ENCODE results near the gene KCNH1. TPM values are rescaled to one million over a fixed set of nuclear protein-coding genes. Genes with fewer than 3 reads are reported as not detected.
"Not testable (repeated sequence)": the region's sequence is repeated elsewhere in the genome, so short reads cannot be mapped to it uniquely, and the experiment has no call there.

Gene KCNH1
- total and polyA plus RNA-seq, 9 of the 15 experiments (the other 6 are each of a cell fraction or from before 2014, with no cell fraction given), result not detected

- POLR2A ChIA-PET; H3K9me3 ChIP-seq (replicated peaks; ENCODE audit: control insufficient read depth, insufficient read depth, low read depth, low read length); H3K4me2 ChIP-seq (ENCODE audit: insufficient read depth, low read length); BruUV-seq (replicated peaks); H3K4me1 ChIP-seq (replicated peaks in 1 of 2; ENCODE audit: control insufficient read depth in 2 of 2, insufficient read depth in 2 of 2, low read length in 2 of 2); H3K4me3 ChIP-seq; H3K27me3 ChIP-seq (ENCODE audit: control insufficient read depth in 2 of 2, insufficient read depth in 2 of 2, low read length in 2 of 2); H3K79me2 ChIP-seq (ENCODE audit: control insufficient read depth, insufficient read depth, low read length); H3K9me1 ChIP-seq (ENCODE audit: control insufficient read depth, insufficient read depth, low read length); DNase-seq (ENCODE audit: extremely low read depth in 1 of 4, low spot score in 3 of 4); in situ Hi-C loops (cut with MboI); intact Hi-C loops (cut with micrococcal nuclease); H2AFZ ChIP-seq (ENCODE audit: low read depth, low read length); H3K27ac ChIP-seq (ENCODE audit: extremely low read depth, low read depth, low read length); H3K36me3 ChIP-seq (ENCODE audit: control insufficient read depth, insufficient read depth, low read length); ATAC-seq; FAIRE-seq; H3K9ac ChIP-seq (ENCODE audit: insufficient read depth in 1 of 2, low read depth in 2 of 2, low read length in 2 of 2); CTCF ChIA-PET (ENCODE audit: low intra/inter-chr PET ratio); H4K20me1 ChIP-seq (replicated peaks; ENCODE audit: control insufficient read depth, insufficient read depth, low read length): not testable (repeated sequence)
- no CpG with 5 or more reads among the region's 1 CpG for WGBS (ENCODE audit: insufficient coverage, low coverage, missing lambda C conversion rate)
These were observed 122.8 kb downstream of the KCNH1 start for GRCh38 chr1:211011128-211011527.

DNA sequence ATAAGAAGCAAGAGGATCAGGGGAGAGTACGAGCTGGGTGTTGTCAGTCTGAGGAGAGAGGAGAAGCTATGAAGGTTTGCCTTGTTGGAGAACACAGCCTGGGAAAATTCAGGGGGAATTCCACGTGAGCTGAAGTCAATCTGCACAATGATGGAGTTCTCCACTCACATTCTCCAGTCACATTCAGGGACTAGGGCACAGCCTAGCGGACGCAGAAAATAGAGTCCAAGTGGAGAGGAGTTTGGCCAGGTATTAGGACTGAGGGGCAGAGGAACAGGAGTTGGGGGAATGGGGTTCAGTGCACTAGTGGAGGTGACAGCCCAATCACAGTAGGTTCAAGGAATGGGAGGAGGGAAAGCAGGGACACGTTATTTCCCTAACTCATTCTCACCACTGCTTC, 124.0 kb downstream of the KCNH1 start:
- in situ Hi-C loops (cut with MboI), result no loop called here
- Histone ChIP-seq H3K9me1 (ENCODE audit: control insufficient read depth, insufficient read depth, low read length) (no peaks in the 10 kb centered on the region), H3K4me1 (replicated peaks in 1 of 2; ENCODE audit: control insufficient read depth in 2 of 2, insufficient read depth in 2 of 2, low read length in 2 of 2) (no peaks in the 10 kb centered on the region), H3K27ac (ENCODE audit: extremely low read depth, low read depth, low read length) (no peak overlapping the region), H3K36me3 (ENCODE audit: control insufficient read depth, insufficient read depth, low read length) (no peaks in the 10 kb centered on the region), H2AFZ (ENCODE audit: low read depth, low read length) (no peak overlapping the region), H3K9ac (ENCODE audit: insufficient read depth in 1 of 2, low read depth in 2 of 2, low read length in 2 of 2) (no peak overlapping the region), H3K27me3 (ENCODE audit: control insufficient read depth in 2 of 2, insufficient read depth in 2 of 2, low read length in 2 of 2) (no peaks in the 10 kb centered on the region), H3K4me3 (no peak overlapping the region), H3K79me2 (ENCODE audit: control insufficient read depth, insufficient read depth, low read length) (no peaks in the 10 kb centered on the region), H3K9me3 (replicated peaks; ENCODE audit: control insufficient read depth, insufficient read depth, low read depth, low read length) (no peaks in the 10 kb centered on the region), H3K4me2 (ENCODE audit: insufficient read depth, low read length) (no peak overlapping the region), H4K20me1 (replicated peaks; ENCODE audit: control insufficient read depth, insufficient read depth, low read length) (no peaks in the 10 kb centered on the region)
- ATAC-seq (peak; percentile 53; the same call in 1 of the 3 replicates), FAIRE-seq (peak; percentile 37), DNase-seq (ENCODE audit: extremely low read depth in 1 of 4, low spot score in 3 of 4) (peak in 1 of 4 experiments; percentile 4)
- BruUV-seq (replicated peaks), result no TSS peak
- CTCF ChIA-PET (ENCODE audit: low intra/inter-chr PET ratio), result no interaction called here
- POLR2A ChIA-PET, result no interaction called here
- whole genome bisulfite sequencing (ENCODE audit: insufficient coverage, low coverage, missing lambda C conversion rate), result 2% methylated on average over 5 of the region's 5 CpGs
- intact Hi-C loops (cut with micrococcal nuclease), result loop anchor here (5.0 kb wide), 1 partner anchor 122 kb away; the partner anchor contains the start of gene KCNH1
- TF ChIP-seq CTCF (IDR thresholded peaks at IDR 0.05 in 2 of 3, conservative IDR thresholded peaks at IDR 0.05 in 1 of 3; ENCODE audit: insufficient read depth in 2 of 3, low read depth in 1 of 3, low read length in 3 of 3), result 0 out of 6 replicates have a peak, but pooled peaks of 2 of the 3 experiments have one; percentile 16 to 19
- TF ChIP-seq RAD21 (CRISPR knock-in tag; conservative IDR thresholded peaks at IDR 0.05 in 1 of 2, IDR thresholded peaks at IDR 0.05 in 1 of 2), result peak in 1 of 2 experiments; percentile 17; a peak in 1 of 4 replicates
- no peak for TF ChIP-seq NFE2 (IDR thresholded peaks at IDR 0.05; ENCODE audit: low read depth)
